SH-SY5Y (cell line): ENCODE data around the gene MYO1H.

ENCODE experiments used
- GATA2 ChIP-seq: IDR thresholded peaks from 2 replicates; pipeline ENCODE4 v1.6.1; 2011; ENCODE audit warnings: mild to moderate bottlenecking, low read depth, low read length
- GATA3 ChIP-seq: IDR thresholded peaks from 2 replicates; pipeline ENCODE4 v1.6.1; 2011; ENCODE audit warnings: low read depth, mild to moderate bottlenecking, low read length, moderate library complexity

DNA sequence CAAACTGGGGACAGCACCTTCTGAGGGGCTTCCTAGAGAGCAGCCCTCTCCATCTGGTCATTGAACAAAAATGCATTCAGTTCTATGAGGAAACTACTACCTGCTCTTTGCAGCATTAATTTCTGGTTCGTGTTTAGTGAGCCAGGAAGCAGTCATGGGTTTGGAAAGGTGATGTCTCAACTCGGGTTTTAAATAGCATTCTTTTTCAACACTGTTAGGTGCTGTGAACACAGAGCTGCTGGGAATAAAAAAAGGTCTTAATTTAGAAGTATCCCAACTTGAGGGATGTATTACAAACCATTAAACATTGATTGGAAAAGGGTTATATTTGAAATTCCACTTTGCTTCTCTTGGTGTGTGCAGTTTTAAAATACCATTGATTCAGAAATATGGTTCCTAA, 9.3 kb downstream of the MYO1H start:
- TF ChIP-seq GATA2 = no peak
- no peak for TF ChIP-seq GATA3
